Activated T-cell treated with anti-CD3 and anti-CD28 coated beads for 24 hours (primary cell): Measurements from ENCODE around the gene CXCL17.
"Not testable (repeated sequence)": the region's sequence is repeated elsewhere in the genome, so short reads cannot be mapped to it uniquely, and the experiment has no call there.

Experiments used
- DNase-seq: peaks from one replicate; pipeline ENCODE4 v3.0.0-alpha.2; 2020; ENCODE audit warnings: low read depth

The CXCL17 gene

GRCh38 chr19:42465827-42466280 lies 23.1 kb upstream of the CXCL17 start:
- no peak for DNase-seq

DNA sequence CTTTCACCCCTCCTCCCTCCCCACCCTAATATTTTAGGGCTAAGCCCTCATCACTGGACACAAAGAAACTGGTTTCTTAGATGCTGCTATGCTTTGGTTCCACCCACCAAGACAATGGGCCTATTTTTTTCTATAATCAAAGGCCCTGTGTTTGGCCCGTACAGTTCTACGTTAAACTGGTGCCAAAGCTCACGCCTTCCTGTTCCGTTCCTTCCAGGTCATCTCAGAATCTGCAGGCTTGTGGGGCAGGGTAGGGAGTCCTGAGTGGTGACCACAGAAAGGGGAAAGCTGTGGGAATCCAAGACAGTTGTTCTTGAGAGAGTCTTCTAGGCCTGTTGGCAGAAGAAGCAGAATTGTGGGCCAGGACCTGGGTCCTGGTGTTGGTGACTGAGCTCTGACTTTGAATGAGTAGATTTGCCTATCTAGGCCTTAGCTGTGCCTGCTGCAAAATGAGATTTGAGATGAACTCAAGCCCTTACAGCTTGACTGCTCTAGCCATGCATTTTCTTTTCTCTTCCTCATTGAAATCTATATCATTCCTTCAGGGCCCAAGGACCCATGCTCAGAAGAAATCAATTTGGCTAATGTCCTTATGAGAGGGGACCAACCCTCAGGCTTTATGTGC lies 19.1 kb upstream of the CXCL17 start:
- no peak for DNase-seq

DNA sequence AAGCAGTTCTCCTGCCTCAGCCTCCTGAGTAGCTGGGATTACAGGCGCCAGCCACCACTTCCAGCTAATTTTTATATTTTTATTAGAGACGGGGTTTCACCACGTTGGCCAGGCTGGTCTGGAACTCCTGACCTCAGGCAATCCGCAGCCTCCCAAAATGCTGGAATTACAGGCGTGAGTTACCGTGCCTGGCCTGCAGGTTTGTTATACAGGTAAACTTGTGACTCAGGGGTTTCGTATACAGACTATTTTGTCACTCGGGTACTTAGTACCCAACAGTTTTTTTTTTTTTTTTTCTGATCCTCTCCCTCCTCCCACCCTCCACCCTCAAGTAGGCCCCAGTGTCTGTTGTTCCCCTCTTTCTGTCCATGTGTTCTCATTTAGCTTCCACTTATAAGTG lies 18.5 kb upstream of the CXCL17 start:
- DNase-seq, result not testable (repeated sequence)

DNA sequence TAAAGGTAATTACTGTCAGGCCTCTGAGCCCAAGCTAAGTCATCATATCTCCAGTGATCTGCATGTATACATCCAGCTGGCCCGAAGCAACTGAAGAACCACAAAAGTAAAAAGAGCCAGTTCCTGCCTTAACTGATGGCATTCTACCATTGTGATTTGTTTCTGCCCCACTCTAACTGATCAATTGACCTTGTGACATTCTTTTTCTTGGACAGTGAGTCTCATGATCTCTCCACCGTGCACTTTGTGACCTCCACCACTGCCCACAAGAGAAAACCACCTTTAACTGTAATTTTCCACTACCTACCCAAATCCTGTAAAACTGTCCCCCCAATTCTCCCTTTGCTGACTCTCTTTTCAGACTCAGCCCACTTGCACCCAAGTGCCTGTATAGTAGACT lies 17.2 kb upstream of the CXCL17 start:
- no peak for DNase-seq

GRCh38 chr19:42455621-42456081 lies 12.9 kb upstream of the CXCL17 start:
- no peak for DNase-seq

DNA sequence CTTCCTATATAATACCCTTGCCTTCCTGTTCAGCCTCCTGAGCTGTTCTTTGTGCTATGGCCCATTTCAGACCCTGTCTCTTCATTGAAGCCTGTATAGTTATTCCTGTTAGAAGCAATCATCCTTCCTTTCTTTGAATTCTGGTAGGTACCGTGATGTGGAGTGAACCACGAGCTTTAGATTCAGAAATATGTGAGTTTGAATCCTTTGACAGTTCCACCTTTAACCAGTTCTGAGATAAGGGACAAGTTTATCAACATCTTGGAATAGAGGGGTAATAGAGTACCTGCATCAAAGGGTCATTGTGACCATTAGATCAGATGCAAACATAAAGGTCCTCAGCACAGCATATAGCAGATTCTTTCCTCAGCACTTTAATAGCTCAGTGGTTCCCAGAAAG lies 12.3 kb upstream of the CXCL17 start:
- DNase-seq, result no peak

DNA sequence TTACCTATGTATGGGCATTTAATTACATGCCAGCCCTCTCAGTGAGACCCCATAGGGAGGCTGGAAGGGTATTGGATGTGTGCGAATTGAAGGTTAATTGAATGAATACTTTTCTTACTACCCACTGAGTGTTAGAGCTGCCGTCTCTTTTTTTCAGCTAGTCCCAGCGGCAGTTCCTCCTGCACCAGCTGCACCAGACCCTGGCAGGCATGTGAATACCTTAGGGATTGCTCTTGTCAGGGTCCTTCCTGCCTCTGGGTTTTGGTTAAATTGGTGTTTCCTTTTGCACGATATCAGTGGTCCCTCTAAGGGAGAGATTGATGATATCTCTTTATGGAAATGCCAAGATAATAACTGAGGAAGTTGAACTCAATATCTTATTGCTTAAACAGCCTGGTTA lies 9.8 kb upstream of the CXCL17 start:
- DNase-seq, result no peak

- peak; percentile 73 for DNase-seq
Measured at GRCh38 chr19:42450314-42450934, 7.7 kb upstream of the CXCL17 start.

DNA sequence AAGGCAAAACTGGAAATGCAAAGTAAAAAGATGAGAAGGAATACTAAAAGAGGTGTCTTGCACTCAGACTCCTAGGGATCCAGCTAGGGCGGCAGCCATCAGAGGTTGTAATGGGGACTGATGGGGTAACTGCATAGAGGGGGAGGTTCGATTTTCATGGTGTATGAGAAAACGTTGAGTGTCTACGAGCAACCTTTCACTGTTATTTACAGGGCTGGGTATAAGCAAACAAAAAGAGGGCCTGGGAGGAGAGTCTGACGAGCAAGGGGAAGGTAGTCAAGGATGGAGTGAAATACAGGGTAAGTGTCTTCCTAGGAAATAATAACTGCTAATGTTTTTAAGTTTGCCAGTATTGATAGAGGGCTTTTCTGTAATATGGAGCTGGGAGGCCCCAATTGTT lies 5.6 kb upstream of the CXCL17 start:
- not testable (repeated sequence) for DNase-seq

GRCh38 chr19:42445948-42446347 lies 3.2 kb upstream of the CXCL17 start:
- no peak for DNase-seq

DNA sequence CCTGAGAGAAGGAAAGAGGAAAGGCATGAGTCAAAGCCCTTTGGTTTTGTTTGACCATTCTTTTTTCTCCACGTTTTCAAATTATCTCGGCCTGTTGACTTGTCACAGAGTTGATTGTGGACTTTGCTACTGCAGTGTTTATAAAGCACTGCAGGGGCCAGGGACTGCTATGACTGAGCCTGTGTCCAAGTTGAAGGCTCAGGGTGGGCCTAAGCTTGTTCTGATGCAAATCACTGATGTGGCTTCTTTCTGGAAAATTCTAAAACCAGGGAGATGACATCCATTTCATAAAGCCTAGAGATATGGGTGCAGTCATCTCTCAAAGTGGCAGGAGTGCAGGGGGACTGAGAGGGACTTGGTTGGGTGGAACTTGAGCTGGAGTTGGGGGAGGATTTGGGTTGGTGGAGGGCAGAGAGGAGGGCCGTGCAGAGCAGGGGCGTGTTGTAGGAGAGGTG lies 1.2 kb upstream of the CXCL17 start:
- no peak for DNase-seq

DNA sequence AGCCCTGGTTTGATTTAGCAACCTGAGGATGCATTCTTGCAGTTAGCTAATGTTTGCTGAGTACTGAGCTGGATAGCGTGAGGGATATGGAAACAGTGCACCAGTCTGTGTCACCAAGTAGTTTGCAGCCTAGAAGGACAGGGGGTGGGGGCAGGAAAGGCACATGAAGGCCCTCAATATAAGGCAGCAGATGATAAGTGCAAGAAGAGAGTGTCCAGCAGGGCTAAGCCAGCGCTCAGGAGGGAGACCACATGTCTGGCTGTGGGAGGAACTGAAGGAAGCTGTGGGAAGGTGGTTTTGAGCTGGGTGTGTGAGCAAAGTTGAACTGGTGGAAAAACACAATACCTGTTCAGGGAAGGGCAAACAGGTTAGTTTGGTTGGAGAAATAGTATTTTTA lies 1.7 kb downstream of the CXCL17 start:
- no peak for DNase-seq

DNA sequence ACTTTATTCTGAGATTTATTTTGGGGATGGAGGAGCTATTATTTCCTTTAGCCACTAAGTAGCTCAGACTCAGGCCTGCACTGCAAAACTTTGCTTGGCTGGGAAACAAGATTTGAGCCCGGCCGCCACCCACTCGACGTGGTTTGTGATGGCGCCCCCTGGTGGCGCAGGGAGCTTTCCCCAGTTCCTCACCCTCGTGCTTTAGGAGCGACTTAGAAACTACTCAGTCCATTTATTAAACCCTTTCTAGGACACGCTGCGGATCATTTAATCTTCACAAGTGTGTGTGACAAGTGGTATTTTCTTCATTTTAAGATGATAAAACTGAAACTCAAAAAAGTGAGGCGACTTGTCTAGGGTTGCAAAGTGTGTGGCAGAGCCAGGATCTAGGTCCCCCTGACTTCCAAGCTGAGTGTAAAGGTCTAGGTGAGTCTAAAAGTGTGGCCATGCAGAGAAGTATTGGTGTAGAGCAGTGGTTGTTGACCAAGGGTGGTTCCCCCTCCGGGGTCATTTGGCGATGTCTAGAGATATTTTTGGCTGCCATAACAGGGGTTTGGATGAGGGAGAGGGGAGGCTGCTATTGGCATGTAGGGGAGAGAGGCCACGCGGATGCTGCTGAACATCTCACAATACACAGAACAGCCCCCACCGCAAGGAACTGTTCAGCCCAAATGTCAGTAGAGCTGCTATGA lies 2.2 kb downstream of the CXCL17 start:
- DNase-seq, result peak; percentile 70

DNA sequence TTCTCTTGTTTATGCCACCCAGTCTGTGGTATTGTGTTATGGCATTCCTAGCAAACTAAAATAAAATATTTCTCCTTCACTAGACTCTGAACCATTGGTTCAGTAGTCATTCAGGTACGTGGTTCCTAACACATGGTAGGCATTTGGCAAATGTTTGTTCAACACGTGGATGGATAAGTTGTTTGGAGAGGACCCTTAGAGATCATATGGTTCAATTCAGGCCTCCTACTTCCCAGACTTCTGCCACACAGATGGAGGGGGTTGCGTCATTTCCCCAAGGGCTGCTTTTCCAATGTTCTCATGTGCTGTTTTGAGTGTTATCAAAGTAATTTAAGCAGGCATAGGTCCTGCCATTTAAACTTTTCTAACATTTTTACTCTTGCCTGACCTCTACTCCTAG lies 6.7 kb downstream of the CXCL17 start:
- no peak for DNase-seq

DNA sequence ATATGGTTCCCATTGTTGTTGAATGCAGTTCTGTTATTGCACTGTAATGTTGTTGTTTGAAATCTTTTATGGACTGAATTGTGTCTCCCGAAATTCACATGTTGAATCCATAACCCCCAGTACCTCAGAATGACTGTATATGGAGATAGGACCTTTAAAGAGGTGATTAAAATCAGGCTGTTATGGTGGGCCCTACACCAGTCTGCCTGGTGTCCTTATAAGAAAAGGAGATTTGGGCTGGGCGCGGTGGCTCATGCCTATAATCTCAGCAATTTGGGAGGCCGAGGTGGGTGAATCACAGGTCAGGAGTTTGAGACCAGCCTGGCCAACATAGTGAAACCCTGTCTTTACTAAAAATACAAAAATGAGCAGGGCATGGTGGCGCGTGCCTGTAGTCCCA lies 7.4 kb downstream of the CXCL17 start:
- no peak for DNase-seq

- DNase-seq, result peak; percentile 40
Measured at GRCh38 chr19:42433503-42434260, 9.1 kb downstream of the CXCL17 start.

- no peak for DNase-seq
Measured at GRCh38 chr19:42431486-42431885, 11.3 kb downstream of the CXCL17 start.

DNA sequence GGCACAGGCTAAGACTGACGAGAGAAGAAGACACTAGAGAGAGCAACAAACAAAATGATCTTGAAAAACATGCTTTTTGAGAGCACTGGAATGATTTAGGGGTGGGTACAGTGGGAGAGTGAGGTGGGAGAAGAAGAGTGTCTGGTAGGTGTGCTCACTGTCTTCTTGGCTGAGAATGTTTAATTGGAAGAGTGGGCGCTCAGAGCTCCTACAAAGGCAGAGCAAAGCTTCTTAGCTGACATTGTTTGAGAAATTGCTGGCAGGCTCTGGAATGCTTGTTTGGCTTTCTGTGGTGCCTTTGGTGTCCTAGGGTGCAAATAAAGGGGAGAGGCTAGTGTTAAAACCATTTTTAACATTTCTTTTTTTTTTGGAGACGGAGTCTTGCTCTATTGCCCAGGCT lies 14.1 kb downstream of the CXCL17 start:
- no peak for DNase-seq

- DNase-seq, result no peak
Measured at GRCh38 chr19:42427313-42427712, 15.4 kb downstream of the CXCL17 start, which contains the start of gene LIPE. LIPE (minus strand) TSS chr19:42427388; CDS start chr19:42427149, 239 bp downstream.

- DNase-seq, result no peak
Measured at GRCh38 chr19:42426643-42427042, 16.1 kb downstream of the CXCL17 start.

DNA sequence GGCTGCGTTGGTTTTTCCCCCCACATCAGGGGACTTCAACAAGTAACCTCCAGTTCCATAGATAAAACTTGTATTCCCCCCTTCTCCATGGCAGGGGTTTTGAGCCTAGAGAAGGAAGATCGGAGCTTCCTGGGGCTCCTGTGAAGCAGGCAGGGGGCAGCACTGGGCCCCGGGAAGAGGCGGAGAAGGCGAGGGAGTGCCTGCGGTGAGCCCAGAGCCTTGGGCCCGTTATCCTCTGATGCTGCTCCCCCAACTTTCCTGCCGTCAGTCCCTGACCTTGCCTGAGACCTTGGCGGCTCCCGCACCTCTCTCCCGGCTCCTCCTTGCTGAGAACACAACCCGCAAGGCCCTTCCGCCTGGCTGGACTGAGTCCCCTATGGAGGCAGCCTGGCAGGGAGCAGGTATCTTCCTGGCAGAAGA lies 18.0 kb downstream of the CXCL17 start:
- no peak for DNase-seq

- DNase-seq, result no peak
Measured at GRCh38 chr19:42424345-42424707, 18.4 kb downstream of the CXCL17 start.
